HG03342 (cell line): ENCODE measurements around the gene BTBD16.

ENCODE experiments used
- ATAC-seq: cut with Tn5 transposase; IDR thresholded peaks from one replicate; pipeline ENCODE4 v1.9.1; 2021; ENCODE audit warnings: mild to moderate bottlenecking, moderate library complexity; ENCODE audit not compliant: unreplicated experiment

The BTBD16 gene

DNA sequence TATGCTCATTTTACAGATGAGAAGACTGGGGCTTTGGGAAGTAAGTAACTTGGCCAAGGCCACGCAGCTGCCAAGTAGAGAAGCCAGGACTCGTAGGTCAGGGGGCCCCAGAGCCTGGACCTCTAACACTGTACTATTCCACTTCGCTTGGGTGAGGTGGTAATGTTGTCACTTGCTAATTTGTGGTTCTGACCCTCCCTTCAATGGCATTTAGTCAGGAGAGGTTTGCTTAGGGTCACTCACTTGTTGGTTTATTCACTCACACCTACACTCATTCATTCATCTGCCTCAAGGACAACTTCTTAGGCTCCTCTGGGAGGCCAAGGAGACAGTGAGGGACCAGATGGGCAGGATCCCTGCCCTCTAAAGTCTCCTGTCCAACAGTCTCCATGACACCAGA lies 21.3 kb downstream of the BTBD16 start:
- ATAC-seq = no peak

DNA sequence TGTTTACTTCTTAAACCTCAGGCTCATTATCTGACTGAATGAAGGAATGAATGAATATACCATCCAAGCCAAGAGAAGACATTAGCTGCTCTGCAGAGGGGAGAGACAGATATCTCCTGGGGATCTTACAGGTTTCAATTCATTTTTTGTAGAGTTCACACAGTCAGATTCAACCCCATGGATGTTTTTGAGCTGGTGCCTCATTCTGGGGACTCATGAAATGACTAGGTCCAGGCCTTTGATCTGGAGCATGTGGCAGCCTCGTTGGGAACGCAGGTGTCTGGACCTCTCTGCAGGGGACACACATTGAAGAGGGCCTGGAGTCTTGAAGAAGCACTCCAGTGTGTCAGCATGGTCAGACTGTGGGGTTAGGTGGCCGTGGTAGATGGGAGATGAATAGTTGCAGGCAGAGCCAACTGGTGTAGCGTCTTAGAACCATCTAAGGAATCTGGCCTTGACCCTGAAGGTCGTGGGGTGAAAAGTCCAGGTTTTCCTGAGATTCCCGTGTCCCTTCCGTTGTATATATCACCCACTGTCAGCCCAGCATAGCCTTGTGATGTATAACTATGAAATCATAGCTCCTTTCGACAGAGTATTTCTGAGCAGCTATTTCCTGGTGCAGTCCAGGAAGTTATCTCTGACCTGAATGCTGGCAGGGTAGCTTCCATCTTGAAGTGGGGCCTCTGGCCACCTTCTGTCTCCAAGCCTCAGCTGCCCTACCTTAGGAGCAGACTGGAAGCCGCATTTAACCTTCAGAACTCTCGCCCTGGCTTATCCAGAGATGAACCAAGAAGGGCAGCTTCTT lies 22.3 kb downstream of the BTBD16 start:
- no peak for ATAC-seq

DNA sequence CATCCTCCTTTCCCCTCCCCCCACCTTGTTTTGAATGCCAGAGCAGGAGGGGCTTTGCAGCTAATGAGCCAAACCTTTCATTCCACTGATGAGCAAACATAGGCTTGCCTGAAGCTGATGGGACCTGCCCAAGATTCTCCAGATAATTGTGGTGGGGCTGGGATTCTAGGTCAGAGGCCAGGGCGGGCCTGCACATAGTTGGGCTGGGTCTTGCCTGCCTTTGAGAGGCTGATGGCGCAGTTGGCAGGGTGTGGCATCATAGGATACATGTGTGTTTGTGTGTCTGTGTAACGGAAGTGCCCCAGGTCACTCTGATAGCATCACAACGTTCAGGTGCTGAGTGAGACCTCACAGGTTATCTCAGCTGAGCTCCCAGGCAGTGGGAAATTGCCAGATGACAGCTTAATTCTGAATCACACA lies 22.9 kb downstream of the BTBD16 start:
- no peak for ATAC-seq

DNA sequence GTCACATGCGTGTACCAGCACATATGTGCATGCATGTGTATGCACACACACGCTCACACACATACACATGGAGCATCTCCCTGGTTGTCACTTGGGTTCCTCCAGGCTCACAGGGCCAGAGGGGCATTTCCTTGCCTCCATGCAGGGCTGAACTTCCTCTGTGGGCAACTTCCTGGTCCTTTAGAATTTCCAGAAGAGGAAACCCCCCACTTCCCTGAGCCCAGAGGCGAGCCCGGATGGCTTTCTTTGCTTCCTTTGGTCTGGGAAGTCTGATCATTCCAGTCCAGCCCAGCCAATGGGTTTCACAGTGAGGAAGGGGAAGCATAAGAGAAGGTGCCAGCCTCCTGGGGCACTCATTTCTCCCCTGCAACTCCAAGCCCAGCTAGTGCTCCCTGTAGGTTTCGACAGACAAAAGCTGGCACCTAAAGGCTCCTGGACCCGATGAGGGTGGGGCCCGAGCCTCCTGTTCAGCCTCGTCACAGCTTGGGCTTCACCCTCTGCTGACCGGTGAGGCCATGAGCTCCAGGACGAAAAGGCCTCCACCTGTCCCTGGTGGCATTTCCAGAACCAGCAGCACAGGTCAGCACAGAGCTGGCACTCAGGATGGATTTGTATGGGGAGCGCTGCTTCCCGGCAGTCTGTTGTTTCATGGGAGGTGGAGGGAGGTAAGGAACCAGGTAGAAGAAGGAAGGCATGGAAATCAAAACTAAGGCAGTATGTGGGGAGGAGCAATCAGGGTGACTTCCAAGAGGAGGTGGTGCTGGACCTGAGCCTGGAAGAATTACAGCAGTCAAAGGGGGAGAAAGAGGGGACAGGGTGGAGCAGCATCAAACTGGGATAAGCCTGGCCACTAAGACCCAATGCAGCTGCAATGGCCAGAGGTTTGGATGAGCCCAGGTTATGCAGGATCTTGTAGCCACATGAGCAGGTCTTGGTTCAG lies 23.7 kb downstream of the BTBD16 start:
- no peak for ATAC-seq

DNA sequence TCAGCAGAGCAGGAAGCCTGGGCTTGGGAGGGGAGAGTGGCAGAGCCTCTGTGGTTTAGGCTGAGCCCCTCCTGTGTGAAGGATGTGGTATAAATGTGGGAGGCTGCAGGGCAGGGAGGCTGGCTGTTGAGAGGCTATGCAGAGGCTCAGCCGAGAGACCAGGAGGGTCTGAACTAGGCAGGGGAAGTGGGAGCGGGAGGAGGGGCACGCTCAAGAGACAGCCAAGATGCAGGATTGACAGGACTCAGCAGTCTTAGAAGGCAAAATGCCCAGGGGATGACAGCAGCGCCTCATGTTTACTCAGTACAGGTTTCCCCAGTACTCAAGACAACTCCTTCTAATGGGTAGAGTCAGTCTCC lies 24.3 kb downstream of the BTBD16 start:
- no peak for ATAC-seq

DNA sequence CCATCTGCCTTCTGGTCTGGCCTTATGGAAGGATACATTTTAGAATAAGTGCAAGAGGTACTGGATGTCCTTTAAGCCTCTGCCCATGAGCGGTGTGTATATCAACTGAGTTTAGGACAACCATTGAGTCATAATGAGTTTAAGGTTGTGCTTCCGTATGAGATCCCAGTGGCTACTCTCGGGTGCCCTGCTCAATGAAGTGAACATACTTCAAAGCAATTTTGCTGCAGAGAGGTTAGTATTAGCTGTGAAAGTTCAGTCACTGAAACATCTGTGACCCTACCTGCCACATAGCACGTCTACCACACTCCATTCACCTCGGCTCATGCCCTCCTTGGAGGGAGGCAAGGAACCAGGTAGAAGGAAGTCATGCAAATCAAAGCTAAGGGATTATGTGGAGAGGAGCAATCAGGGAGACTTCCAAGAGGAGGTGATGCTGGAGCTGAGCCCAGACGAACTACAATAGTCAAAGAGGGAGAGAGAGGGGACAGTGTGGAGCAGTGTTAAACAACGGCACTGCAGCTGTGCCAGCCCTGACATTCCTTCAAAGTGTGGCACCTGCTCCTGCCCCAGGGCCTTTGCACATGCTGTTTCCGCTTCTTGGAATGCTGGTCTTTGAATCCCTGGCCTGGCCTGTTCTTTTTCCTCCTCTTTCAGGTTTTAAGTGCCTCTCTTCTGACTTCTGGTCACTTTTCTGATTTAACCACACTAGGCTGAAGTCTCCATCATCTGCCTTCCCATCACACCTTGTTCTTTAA lies 25.4 kb downstream of the BTBD16 start:
- ATAC-seq = no peak

DNA sequence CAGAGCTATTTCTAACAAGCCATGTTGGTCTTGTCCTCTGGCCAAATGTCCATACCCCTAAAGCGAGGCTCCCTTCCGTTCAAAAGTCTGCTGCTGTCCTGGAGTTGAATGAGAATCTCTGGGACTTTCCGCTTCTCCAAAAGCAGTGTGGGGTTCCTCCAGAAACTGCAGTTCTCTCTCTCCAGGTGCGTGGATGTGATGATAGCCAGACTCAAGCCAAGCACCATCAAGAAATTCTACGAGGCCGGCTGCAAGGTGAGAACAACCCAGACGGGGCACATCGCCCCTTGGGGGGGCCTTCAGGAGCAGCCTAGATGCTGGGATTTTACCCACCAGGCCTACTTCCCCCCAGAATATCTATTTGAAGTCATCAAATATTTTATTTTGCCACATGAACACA lies 26.5 kb downstream of the BTBD16 start:
- no peak for ATAC-seq

DNA sequence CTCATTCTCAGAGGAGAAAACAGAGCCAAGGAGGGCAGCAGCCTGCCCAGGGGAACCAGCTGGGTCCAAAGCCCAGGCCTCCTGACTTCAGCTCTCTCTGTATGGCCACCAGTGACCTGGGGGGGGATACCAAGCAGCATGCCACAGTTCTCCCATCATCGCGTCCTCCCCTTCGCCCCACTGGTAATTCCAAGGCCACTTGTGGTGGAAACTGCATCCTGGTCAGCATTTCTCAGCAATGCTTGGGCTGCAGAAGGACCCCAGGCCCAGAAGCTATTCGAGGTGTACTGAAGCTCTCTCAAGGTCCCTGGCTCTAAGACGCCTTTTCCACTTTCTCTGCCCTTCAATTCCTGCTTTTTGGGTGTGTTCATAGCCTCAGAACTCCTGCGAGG lies 27.1 kb downstream of the BTBD16 start:
- ATAC-seq = no peak

DNA sequence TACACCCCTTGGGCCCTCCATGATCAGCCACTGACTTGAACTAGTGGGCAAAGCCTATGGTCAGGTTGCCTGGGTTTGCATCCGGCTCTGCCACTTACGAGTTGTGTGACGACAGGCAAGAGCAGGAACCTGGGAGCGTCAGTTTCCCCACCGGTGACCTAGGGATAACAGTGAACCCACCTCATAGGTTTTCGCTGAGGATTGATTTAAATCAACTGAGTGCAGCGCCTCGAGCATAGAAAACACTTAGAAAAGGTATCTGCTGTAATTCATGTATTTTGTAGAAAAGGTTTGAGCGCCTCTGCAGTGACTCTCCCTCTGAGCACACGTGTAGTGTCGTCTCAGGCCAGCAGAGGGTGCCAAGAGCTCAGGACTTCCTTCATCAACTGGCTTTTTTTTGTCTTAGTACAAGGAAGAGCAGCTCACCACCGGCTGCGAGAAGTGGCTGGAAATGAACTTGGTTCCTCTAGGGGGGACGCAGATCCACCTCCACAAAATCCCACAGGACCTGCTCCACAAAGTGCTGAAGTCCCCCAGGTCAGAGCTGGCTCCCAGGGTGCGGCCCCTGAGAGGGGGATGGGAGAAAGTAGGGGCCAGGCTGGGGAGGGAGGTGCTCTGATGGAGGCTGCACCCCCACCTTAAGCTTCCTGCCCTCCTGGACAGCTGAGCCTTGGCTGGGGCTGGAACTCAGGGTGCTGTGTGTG lies 27.7 kb downstream of the BTBD16 start:
- ATAC-seq = peak; percentile 84

DNA sequence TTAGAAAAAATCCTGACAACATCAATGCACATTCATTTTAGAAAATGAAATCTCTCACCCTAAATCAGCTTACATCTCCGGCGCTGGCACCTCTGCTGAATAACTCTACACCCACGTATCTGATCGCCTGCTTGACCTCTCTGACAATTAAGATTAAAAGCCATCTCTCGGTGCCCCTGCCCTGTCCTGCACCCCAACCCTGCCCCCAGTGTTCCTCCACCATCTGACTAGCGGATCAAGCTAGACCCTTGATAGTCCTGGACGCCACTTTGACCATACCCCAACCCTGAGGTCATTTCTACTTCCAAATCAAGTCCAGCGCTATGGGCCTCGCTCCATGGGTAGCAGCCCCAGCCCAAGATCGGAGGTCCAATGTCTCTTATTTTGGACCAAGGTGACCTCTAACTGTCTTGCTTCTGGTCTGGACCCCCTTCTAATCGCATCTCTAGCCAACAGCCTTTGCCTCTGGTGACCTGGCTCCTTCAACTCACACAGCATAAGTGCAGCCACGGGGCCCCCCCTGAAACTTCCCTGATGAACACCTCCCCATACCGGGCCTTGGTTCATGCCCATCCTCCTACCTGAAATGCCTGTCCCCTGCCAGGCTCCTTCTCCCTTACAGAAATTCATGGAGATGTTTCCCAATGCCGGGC lies 28.5 kb downstream of the BTBD16 start:
- no peak for ATAC-seq

DNA sequence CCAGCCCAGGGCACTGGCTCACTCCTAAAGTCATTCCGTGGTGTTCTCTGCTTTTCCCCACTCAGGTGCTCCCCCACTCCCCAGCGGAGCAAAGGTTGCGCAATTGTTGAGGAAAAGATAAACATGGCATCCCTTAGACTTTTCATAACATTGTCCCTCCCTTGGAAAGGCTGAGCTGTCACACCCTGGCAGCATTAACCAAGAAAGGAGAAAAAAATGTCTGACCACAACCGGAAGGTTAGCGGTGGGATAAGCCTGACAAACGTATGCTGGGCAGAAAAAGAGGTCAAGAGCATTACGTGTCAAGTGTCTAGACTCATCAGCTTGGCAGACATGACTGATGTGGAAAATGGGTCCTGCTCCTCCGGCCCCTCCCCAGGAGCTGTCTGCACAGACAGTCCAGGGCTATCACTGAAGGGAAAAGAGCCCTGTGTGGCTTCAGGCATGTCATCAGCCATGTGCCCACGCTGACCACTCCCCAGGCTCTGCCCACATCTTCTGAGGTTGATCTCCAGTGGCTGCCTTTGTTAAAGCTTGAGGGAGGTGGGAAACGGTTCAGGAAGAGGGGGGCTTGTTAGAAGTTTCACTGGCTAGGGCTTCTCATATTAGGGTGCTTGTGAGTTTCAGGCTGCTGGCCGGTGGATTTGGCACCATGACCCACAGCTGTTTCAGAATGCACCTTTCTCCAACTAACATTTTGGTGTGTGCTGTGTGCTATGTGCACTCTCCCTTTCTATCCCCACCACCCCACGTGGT lies 30.1 kb downstream of the BTBD16 start:
- no peak for ATAC-seq

DNA sequence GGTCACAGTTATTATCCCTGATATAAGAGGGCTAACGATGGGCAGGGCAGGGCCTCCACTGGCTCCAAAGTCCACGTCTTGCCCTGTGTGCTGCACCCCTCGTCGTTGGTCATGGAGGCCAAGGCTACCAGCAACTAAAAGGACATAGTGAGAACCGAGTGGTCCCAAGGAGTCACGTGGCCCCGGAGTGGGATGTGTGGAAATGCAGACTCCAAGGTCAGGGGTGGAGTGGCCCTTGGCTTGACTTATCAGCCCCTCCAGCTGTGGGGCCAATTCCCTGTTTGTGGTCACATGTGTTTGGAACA lies 30.7 kb downstream of the BTBD16 start:
- no peak for ATAC-seq

DNA sequence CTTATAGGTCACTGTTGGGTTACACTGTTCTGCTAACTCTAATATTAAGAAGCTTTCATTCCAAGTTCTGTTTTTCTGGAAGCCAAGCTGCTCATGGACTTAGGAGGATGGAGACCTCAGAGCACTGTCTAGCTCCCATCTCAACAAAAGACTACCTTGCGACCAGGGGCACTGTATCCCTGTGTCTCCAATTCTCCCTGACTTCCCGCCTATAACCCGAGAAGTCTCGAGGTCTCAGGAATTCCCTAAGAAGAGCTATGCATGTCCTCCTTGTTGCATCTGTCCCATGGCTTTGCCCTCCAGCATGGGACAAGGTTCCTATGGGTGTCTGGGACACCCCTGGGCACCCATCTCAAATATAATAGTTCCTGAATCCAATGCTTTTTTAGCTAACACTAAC lies 31.2 kb downstream of the BTBD16 start:
- no peak for ATAC-seq

DNA sequence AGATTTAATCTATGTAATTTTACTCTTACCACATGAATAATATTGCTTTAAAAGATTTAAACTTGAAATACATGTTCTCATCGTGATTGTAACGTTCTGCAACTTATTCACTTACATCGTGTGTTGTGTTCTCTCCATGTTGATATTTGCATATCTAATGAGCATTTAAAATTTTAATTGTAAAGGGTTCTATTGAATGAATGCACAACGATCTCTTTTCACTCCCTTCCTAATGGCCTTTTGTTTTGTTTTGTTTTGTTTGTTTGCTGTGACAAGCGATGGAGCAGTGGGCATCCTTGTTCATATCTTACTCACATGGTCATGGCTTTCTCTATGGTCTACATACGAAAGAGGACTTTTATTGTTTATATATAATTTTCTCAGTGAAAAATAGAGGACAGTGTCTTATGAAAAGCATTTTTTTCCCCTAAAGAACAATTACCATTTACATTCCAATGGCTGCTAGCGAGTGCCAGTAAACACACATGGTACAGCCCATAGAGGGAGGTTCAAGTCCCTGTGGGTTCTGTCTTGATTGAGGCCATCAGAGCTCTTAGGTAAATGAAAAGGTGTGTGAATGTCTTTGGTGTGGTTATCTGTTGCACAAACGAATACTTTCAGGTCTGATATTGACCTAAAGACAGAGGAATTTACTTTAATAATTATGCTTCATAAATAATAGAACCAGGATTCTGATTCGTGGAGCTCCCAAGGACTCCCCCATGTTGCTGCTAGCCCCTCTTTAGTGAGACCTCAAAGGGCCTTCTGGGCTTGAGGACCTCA lies 32.4 kb downstream of the BTBD16 start:
- ATAC-seq = no peak

DNA sequence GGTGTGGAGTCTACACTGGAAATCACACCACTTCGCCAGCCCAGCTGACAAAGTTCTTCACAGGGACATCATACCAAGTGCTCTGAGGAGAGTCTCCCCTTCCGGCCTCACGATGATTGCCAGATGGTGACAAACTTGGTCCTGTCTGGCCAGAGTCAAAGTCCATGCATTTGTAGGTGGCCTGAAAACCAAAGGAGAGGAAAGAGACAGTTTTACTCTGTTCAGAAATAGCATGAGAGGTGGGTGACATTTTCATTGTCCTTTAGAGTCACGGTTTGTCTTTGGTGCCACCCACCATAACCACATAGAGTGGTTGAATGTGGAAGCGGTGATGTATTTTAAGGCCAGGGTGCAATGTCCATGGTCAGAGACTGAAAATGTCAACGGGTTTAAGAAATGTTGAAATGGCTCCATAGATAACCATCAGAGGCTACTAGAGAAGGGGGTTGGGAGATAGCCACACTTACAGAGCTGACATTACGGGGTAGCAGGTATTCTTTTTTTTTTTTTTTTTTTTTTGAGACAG lies 33.0 kb downstream of the BTBD16 start:
- ATAC-seq = no peak

DNA sequence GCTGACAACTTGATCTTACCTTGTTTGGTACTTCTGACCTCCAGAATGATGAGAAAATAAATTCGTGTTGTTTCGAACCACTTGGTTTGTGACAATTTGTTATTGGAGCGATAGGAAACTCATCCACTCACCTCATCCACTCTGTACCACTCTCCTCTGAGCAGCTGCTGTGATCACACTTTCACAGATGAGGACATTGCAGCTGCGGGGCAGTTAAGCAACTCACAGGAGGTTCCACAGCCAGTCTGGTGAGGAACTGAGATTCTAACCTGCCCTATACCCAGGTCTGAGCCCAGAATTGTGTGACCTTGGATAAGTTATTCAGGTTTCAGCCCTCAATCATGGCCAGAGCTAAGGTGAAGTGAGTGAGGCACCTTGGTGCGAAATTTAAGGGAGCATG lies 35.2 kb downstream of the BTBD16 start:
- no peak for ATAC-seq

DNA sequence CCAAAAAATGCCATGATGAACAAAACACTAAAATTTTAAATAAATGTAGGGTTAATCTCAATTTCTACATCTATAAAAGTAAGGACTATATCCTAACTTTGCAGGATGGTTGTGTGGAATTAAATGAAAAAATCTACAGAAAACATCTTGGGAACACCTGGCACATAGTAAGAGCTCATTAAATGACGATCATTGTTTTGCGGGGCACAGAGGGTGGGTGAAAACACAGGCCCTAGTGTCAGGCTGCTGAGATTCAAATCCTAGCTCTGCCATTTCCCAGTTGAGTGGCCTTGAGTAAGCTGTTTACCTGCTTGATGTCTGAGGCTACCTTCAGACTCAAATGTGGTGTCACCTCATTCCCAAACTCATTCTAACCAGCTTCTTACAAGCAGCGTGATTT lies 35.6 kb downstream of the BTBD16 start:
- ATAC-seq = no peak

DNA sequence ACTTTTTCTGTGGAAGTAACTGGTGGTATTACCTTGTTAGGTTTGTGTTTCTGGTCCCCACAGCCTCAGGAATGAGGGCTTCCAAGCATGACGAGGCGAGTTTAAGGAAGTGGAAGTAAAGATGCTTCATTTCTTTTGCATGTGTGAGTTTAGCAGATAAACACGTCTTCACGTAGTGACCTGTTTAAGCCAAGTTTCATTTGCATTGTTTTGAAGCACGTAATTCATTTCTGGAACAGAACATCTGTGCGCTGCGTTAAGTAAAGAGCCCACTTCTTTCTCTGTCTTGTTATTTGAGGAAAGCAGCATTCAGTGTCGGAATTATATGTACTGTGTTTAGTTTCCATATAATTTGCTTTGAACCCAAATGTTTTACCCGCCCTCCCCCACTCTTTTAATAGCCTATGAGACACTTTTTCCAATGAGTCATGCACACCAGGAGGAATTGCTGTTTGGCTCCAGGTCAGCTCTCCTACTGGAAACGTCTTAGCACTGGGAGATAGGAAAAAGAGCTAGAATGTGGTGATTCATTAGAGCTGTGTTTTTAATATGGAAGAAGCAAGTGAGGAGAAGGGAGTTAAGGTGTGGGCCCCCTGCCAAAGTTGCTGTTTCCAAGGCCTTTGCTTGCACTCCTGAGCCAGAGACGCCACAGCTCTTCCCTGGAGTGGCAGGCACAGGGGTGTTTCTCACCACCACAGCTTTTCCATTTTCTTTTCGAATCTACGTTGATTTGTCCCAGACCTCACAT lies 36.7 kb downstream of the BTBD16 start:
- ATAC-seq = peak; percentile 89
